Measurements from ENCODE around the gene CALU.

CALU gene

DNA sequence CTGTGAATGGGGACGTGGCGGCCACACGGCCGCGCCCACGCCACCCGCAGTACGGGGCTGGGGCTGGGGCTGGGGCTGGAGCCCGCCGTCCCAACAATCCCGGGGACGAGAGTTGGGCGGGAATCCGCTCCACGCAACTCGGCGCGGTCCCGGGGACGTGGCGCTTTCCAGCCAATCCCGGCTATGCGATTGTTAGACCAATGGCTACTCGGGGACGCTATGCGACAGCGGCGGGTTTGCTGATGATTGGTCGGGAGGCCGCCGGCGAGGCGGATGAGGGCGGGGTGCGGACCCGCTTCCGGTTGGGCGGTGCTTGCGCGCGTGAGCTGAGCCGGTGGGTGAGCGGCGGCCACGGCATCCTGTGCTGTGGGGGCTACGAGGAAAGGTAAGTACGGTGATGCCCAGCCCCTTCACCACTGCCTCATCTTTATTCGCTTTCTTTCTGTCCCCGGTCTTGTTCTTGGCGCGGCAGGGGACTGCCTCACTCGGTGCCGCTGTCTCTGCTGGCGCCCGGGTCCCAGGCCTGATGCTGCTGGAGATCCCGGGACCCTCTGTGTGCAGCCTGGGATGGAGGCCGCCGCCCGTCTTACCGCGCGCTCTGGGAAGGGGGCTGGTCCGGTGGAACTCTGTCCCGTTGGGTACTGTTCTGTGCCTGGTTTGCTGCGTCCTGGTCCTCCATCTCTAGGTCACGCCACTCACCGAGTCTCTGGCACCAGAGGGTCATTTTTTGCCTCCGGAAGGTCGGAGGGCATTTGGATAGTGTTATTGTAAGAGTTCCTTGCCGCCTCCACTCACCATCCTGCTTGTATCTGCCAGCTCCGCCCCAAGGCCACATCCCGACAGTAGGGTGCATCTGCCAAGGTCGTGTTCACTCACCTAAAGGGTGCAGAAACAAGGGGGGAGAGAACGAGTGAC lies at the start of gene CALU:
TSS of gene CALU (plus strand) at position 312 of the 915 bp plus-strand sequence. CDS start 9,225 bp downstream, outside the sequence.
- Mint-ChIP-seq H3K9me3 (no peaks in the 10 kb centered on the region), H3K4me1 (peaks cover 39% of the 10 kb centered on the region), H3K4me3 (peak within 1 kb of the TSS; percentile 100), H3K27me3 (no peaks in the 10 kb centered on the region), H3K27ac (ENCODE audit: low read depth) (peak within 1 kb of the TSS; percentile 98), H3K36me3 (ENCODE audit: insufficient read depth) (peaks cover 15% of the 10 kb centered on the region)
- DNase-seq (ENCODE audit: low spot score in 2 of 2) = peak; percentile 89
- ATAC-seq (replicated peaks; ENCODE audit: extremely low read depth, poor library complexity, severe bottlenecking) = peak; percentile 94

DNA sequence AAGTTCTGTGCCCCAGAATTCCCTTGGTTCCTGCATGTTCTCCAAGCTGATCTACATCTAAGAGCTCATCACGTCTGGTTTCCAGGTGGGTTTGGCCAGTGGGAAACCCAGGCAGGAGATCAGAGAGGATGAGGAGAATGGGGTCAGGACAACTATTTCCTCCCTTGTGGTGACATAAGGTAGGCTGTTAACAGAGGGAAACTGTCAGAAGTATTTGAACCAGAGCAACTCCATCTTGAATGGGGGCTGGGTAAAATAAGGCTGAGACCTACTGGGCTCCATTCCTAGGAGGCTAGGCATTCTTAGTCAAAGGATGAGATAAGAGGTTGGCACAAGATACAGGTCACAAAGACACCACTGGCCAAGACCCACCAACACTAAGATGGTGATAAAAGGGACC lies 47.9 kb upstream of the CALU start:
- no peak for ATAC-seq (replicated peaks; ENCODE audit: extremely low read depth, poor library complexity, severe bottlenecking)
- Mint-ChIP-seq H3K4me3 (no peak overlapping the region), H3K27me3 (peaks cover 50% of the 10 kb centered on the region), H3K4me1 (no peaks in the 10 kb centered on the region), H3K9me3 (no peaks in the 10 kb centered on the region), H3K36me3 (ENCODE audit: insufficient read depth) (peaks cover 5% of the 10 kb centered on the region), H3K27ac (ENCODE audit: low read depth) (no peak overlapping the region)
- no peak for DNase-seq (ENCODE audit: low spot score in 2 of 2)

DNA sequence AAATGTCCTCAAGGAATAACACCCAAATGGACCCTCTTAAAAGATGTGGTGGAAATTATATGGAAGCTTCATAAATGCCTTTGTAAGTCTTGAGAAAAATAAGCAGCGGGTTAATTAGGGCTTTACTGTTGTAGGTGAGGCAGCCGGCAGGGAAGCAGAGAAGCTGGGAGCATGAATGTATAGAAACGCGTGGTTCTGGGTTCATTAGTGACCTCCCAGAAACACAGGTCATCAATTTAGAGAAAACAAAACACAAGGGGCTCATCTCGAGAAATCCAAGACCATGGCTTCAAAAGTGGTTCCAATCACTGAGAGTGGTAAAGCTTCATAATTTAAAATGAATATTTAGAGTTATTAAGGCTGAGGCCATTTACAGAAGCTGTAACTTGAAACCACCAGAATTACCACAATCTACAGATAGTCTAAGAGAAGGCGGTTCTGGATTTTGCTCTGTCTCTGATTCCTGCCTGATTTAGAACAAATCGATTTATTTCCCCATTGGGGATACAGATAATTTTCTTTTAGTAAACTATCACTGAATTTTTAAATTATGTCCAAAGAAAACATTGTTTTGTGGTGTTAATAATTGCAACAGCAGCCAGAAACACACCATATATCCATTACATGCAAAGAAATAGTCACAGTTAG lies 46.4 kb upstream of the CALU start:
- H3K9me3 Mint-ChIP-seq = no peaks in the 10 kb centered on the region
- peaks cover 6% of the 10 kb centered on the region for H3K36me3 Mint-ChIP-seq (ENCODE audit: insufficient read depth)
- DNase-seq (ENCODE audit: low spot score in 2 of 2) (no peak), ATAC-seq (replicated peaks; ENCODE audit: extremely low read depth, poor library complexity, severe bottlenecking) (no peak)
- H3K4me1 Mint-ChIP-seq = peaks cover 5% of the 10 kb centered on the region
- H3K27ac Mint-ChIP-seq (ENCODE audit: low read depth) = no peak overlapping the region
- H3K27me3 Mint-ChIP-seq = peaks cover 65% of the 10 kb centered on the region
- H3K4me3 Mint-ChIP-seq = no peak overlapping the region

DNA sequence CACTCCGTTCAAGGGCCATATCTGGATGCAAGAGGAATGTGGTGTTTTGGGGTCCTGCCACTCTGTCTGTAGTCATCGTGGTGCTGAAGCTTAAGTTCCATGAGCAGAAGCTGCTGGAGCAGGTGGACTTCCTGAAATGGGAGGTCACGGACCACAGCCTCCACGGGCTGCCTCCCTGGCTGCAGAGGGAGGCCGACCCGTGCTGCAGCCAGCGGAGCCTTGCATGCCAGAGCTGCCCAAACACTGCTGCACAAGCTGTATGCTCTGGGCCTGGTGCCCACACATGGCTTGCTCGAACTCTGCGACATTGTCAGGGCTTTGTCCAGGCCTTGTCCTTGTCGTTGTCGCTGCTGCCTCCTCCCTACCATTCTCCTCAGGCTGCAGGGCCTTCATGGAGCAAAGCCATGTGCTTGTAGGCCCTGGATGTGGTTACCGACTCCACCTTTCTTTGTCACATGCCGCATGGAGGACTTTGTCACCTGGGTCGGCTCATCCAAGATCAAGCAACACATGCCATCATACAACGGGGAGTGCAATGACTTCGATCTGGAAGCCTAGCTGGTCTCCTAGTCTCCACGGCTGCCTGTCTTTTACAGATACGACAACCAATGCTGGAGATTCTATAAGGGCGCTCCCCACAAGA lies 45.7 kb upstream of the CALU start:
- Mint-ChIP-seq H3K4me1 (peaks cover 12% of the 10 kb centered on the region), H3K27me3 (peaks cover 73% of the 10 kb centered on the region), H3K27ac (ENCODE audit: low read depth) (no peak overlapping the region), H3K4me3 (no peak overlapping the region), H3K9me3 (no peaks in the 10 kb centered on the region), H3K36me3 (ENCODE audit: insufficient read depth) (peaks cover 6% of the 10 kb centered on the region)
- DNase-seq (ENCODE audit: low spot score in 2 of 2) (no peak), ATAC-seq (replicated peaks; ENCODE audit: extremely low read depth, poor library complexity, severe bottlenecking) (no peak)

DNA sequence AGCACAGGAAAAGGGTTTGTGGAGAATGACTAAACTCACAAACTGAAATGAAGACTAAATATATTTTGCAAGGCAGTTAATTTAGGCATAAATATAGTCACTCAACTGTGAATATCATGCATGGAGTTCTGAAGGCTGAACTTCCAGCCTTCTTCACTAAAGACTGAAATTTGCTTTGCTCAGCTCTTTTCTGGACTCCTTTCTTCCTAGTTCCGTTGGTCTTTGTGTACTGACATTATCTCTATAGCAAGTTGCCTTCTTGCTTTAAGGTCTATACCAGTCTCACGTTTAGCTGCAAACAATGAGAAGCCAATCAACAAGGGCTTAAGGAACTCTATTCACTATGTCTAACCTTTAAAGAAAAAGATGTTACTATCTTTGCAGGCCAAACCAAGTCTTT lies 44.4 kb upstream of the CALU start:
- Mint-ChIP-seq H3K36me3 (ENCODE audit: insufficient read depth) (peaks cover 6% of the 10 kb centered on the region), H3K4me1 (peaks cover 13% of the 10 kb centered on the region), H3K27me3 (peaks cover 85% of the 10 kb centered on the region), H3K9me3 (no peaks in the 10 kb centered on the region), H3K27ac (ENCODE audit: low read depth) (no peak overlapping the region), H3K4me3 (no peak overlapping the region)
- no peak for DNase-seq (ENCODE audit: low spot score in 2 of 2)
- no peak for ATAC-seq (replicated peaks; ENCODE audit: extremely low read depth, poor library complexity, severe bottlenecking)

DNA sequence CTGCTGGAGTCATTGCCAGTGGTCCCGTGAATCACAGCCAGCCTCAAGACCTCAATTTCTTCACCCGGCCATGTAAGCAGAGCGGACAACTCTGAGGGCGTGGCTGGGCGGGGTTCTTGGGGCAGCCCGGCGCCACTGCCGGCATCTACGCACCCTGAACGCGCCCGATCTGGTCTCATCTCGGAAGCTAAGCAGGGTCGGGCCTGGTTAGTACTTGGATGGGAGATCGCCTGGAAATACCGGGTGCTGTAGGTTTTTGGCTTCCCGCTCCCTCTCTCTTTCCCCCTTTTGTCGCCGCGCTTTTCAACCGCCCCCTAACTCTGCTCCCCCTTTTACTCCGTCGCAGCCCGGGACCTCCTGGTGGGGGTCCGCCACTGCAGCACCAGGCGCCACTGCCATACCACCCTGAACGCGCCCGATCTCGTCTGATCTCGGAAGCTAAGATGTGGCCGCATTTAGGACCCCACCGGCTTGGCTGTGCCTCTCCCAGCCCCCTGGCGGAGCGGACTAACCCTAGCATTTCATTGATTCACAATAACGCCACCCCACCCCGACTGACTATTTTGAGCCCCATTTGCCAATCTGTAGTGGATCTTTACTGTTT lies 41.8 kb upstream of the CALU start:
- Mint-ChIP-seq H3K9me3 (no peaks in the 10 kb centered on the region), H3K27me3 (peaks cover 92% of the 10 kb centered on the region), H3K36me3 (ENCODE audit: insufficient read depth) (peaks cover 3% of the 10 kb centered on the region), H3K4me1 (peaks cover 13% of the 10 kb centered on the region), H3K4me3 (peak overlapping the region; percentile 66), H3K27ac (ENCODE audit: low read depth) (no peak overlapping the region)
- DNase-seq (ENCODE audit: low spot score in 2 of 2) (peak; percentile 19 to 33), ATAC-seq (replicated peaks; ENCODE audit: extremely low read depth, poor library complexity, severe bottlenecking) (peak; percentile 54)

DNA sequence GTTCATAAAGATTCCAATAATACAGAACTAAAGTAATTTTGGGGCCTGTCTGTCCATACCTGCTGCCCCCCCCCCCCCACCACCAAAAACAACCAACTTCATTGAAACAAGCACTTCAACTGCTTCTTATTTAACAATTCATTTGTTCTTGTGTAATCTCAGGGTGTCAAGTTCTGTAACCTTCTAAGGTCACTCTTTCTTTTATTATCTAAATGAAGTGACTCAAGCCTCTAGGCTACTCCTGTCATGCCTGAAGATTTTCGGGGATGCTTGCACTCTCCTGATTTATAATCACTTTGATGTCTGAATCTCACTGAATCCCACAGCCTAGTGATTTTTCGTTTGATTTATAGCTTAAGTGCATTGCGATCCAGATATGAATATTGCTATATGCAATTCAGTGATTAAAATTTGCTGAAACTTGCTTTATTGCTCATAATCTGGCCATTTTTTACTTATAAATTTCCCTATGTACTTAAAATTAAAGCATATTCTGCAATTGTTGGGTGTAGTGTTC lies 39.9 kb upstream of the CALU start:
- Mint-ChIP-seq H3K4me1 (peaks cover 13% of the 10 kb centered on the region), H3K9me3 (no peaks in the 10 kb centered on the region), H3K27ac (ENCODE audit: low read depth) (no peak overlapping the region), H3K36me3 (ENCODE audit: insufficient read depth) (peaks cover 3% of the 10 kb centered on the region), H3K27me3 (peaks cover 74% of the 10 kb centered on the region), H3K4me3 (no peak overlapping the region)
- DNase-seq (ENCODE audit: low spot score in 2 of 2) = no peak
- no peak for ATAC-seq (replicated peaks; ENCODE audit: extremely low read depth, poor library complexity, severe bottlenecking)

DNA sequence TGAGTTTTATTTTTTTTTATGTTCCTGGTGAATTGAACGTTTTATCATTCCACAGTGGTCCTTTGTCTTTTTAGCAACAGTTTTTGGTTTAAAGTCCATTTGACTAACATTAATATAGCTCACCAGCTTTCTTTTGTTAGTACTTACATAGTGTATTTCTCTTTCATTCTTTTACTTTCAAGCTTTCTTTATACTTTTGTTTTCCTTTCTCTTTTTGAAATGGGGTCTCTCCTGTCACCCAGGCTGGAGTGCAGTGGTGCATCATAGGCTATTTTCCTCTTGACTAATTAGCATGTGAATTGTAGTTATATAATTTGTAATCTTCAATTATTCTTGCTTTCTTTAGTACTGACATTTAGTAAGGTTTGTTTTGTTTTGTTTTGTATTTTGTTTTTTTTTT lies 39.3 kb upstream of the CALU start:
- no peak overlapping the region for H3K27ac Mint-ChIP-seq (ENCODE audit: low read depth)
- peaks cover 13% of the 10 kb centered on the region for H3K4me1 Mint-ChIP-seq
- H3K36me3 Mint-ChIP-seq (ENCODE audit: insufficient read depth) = peaks cover 3% of the 10 kb centered on the region
- no peaks in the 10 kb centered on the region for H3K9me3 Mint-ChIP-seq
- peaks cover 70% of the 10 kb centered on the region for H3K27me3 Mint-ChIP-seq
- ATAC-seq (replicated peaks; ENCODE audit: extremely low read depth, poor library complexity, severe bottlenecking) = no peak
- no peak overlapping the region for H3K4me3 Mint-ChIP-seq
- no peak for DNase-seq (ENCODE audit: low spot score in 2 of 2)

DNA sequence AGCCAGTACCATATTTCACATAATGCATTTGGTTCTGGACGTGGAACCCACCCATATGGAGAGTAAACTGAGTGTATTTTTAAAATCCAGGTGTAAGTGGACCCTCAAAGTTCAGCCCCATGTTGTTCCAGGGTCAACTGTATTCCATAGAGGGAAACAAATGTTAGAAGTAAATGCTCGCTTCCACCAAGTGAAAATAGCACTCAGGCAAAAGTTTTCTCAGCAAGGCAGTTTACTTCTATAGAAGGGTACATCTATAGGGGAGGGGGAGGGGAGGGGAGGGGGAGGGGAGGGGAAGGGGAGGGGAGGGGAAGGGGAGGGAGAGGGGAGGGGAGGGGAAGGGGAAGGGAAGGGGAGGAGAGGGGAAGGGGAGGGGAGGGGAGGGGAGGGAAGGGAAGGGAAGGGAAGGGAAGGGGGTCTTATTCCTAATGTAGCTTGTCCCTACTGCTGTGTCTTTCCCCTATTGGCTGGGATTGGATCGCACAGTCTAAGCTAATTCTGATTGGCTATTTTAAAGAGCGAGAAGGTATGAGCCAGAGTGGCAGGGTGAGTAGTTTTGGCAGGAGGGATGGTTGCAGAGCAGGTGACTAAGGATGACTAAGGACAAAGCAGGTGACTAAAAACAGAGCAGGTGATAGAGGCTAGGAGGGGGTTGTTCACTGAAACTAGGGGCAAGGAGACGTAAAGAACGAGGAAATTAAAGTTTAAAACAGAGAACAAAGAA lies 37.9 kb upstream of the CALU start:
- H3K9me3 Mint-ChIP-seq = no peaks in the 10 kb centered on the region
- ATAC-seq (replicated peaks; ENCODE audit: extremely low read depth, poor library complexity, severe bottlenecking) (no peak), DNase-seq (ENCODE audit: low spot score in 2 of 2) (no peak)
- peaks cover 65% of the 10 kb centered on the region for H3K27me3 Mint-ChIP-seq
- H3K27ac Mint-ChIP-seq (ENCODE audit: low read depth) = no peak overlapping the region
- H3K4me3 Mint-ChIP-seq = no peak overlapping the region
- H3K36me3 Mint-ChIP-seq (ENCODE audit: insufficient read depth) = peaks cover 3% of the 10 kb centered on the region
- H3K4me1 Mint-ChIP-seq = peaks cover 13% of the 10 kb centered on the region

DNA sequence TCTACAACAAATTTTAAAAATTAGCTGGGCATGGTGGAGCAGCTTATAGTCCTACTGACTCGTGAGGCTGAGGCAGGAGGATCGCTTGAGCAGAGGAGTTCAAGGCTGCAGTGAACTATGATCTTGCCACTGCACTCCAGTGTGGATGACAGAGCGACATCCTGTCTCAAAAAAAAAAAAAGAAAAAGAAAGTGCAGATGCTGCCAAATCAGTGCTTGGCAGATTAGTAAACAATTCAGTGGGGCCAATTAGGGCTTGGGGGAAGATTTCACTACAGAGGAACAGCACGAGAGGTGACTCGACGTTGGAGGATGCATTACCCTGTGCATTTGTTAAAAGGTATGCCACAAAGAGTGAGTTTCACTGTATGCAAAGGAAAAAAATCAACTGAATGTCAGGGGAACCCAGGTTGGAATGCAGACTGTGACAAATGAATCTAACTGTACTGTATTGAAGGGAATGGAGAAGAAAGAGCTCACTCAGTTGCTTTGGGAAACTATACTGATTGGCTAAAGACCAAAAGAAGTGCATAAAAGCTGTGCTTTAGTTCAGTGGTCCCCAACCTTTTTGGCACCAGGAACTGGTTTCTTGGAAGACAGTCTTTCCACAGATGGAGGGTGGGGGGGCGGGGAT lies 35.4 kb upstream of the CALU start:
- Mint-ChIP-seq H3K36me3 (ENCODE audit: insufficient read depth) (no peaks in the 10 kb centered on the region), H3K27ac (ENCODE audit: low read depth) (no peak overlapping the region), H3K9me3 (no peaks in the 10 kb centered on the region), H3K4me3 (no peak overlapping the region), H3K4me1 (no peaks in the 10 kb centered on the region), H3K27me3 (peaks cover 41% of the 10 kb centered on the region)
- no peak for ATAC-seq (replicated peaks; ENCODE audit: extremely low read depth, poor library complexity, severe bottlenecking)
- no peak for DNase-seq (ENCODE audit: low spot score in 2 of 2)

DNA sequence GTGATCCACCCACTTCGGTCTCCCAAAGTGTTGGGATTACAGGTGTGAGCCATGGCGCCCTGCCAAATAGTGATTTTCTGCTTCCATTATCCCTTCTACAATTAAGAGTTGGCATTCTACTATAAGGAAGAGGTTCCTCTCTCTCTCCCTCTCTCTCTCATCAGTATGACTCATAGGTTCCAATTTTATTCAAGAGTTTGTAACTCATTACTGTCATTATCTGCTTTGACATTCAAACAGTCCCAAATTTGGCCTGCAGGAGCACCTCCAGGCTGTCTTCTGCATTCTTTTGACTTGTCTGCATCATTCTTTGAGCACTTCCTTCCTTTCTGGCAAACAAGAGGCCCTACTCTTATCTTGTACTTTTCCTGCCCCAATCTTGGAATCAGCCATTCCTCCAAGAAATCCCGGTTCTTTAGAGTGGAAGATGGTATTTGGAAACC lies 33.2 kb upstream of the CALU start:
- Mint-ChIP-seq H3K36me3 (ENCODE audit: insufficient read depth) (no peaks in the 10 kb centered on the region), H3K9me3 (no peaks in the 10 kb centered on the region), H3K4me1 (no peaks in the 10 kb centered on the region), H3K4me3 (no peak overlapping the region), H3K27ac (ENCODE audit: low read depth) (no peak overlapping the region), H3K27me3 (peaks cover 26% of the 10 kb centered on the region)
- no peak for ATAC-seq (replicated peaks; ENCODE audit: extremely low read depth, poor library complexity, severe bottlenecking)
- no peak for DNase-seq (ENCODE audit: low spot score in 2 of 2)

Measured in central memory CD8-positive, alpha-beta T cell (primary cell).